Measurements from ENCODE around the gene CHAF1B. TPM values are rescaled to one million over a fixed set of nuclear protein-coding genes. Genes with fewer than 3 reads are reported as not detected.
A peak's percentile ranks its signal among the peaks of the same experiment; 100 is the strongest.

The CHAF1B gene
- total and polyA plus RNA-seq, 2 donors (not counting 3 experiments of a cell fraction or from before 2014, with no cell fraction given), result 7.0 to 13.0 TPM

DNA sequence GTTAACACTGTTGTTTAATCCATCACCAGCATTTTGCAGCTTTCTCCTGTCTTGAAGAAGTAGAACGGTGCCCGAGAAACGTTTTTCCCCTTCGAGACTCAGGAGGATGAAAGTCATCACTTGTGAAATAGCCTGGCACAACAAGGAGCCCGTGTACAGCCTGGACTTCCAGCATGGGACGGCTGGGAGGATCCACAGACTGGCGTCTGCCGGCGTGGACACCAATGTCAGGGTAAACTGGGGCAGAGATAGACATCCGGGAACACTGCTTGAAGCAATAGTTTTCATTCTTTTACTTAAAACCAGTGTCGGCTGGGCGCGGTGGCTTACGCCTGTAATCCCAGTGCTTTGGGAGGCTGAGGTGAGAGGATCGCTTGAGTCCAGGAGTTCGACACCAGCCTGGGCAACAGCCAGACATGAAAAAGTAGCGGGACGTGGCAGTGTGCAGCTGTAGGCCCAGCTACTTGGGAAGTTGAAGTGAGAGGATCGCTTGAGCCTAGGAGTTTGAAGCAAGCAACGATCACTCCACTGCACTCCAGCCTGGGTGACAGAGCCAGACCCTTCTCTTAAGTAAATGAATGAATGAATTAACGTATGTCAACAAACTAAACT, 945 bp downstream of the CHAF1B start:
- Histone ChIP-seq H2AFZ (ENCODE audit: low read depth, low read length) (peak overlapping the region; percentile 74), H3K9me1 (replicated peaks; ENCODE audit: control insufficient read depth, extremely low read depth, insufficient read depth, low read length) (no peaks in the 10 kb centered on the region), H3K4me3 (replicated peaks in 1 of 3; ENCODE audit: insufficient read depth in 1 of 3, low read depth in 1 of 3, low read length in 3 of 3) (peak overlapping the region; percentile 69 to 91 (median 82)), H3K79me2 (ENCODE audit: control insufficient read depth, insufficient read depth, low read length) (peaks cover 2% of the 10 kb centered on the region), H3K36me3 (ENCODE audit: control insufficient read depth in 2 of 2, extremely low read depth in 1 of 2, insufficient read depth in 2 of 2, low read length in 2 of 2) (no peaks in the 10 kb centered on the region), H3K4me1 (ENCODE audit: control insufficient read depth, extremely low read depth, insufficient read depth, low read length) (peaks cover 7% of the 10 kb centered on the region), H3K27me3 (ENCODE audit: control insufficient read depth in 2 of 2, insufficient read depth in 2 of 2, low read length in 2 of 2) (no peaks in the 10 kb centered on the region), H3K9me3 (replicated peaks; ENCODE audit: control insufficient read depth, insufficient read depth, low read length) (no peaks in the 10 kb centered on the region), H3K27ac (ENCODE audit: insufficient read depth, low read depth, low read length) (no peak overlapping the region), H3K4me2 (ENCODE audit: insufficient read depth, low read length) (peak overlapping the region; percentile 71), H3K9ac (replicated peaks; ENCODE audit: extremely low read depth, insufficient read depth, low read length) (peak overlapping the region; percentile 76), H4K20me1 (replicated peaks; ENCODE audit: control insufficient read depth, extremely low read depth, insufficient read depth, low read length) (no peaks in the 10 kb centered on the region)
- BruUV-seq (replicated peaks), result TSS peak; percentile 34
- CTCF ChIA-PET, result interaction anchor here (1.0 to 1.1 kb wide), 2 partner anchors 16 to 19 kb away, joined by 3 to 5 read pairs; no protein-coding TSS in a partner anchor
- POLR2A ChIA-PET, result no interaction called here
- TF ChIP-seq MYC (IDR thresholded peaks at IDR 0.05; ENCODE audit: low read depth, low read length) (no peak), GATA2 (IDR thresholded peaks at IDR 0.05; ENCODE audit: insufficient read depth, insufficient read length, low read depth, low read length) (no peak), JUN (IDR thresholded peaks at IDR 0.05; ENCODE audit: borderline replicate concordance, insufficient read depth, insufficient read length, low read depth) (no peak)
- TF ChIP-seq, protein P1, sequence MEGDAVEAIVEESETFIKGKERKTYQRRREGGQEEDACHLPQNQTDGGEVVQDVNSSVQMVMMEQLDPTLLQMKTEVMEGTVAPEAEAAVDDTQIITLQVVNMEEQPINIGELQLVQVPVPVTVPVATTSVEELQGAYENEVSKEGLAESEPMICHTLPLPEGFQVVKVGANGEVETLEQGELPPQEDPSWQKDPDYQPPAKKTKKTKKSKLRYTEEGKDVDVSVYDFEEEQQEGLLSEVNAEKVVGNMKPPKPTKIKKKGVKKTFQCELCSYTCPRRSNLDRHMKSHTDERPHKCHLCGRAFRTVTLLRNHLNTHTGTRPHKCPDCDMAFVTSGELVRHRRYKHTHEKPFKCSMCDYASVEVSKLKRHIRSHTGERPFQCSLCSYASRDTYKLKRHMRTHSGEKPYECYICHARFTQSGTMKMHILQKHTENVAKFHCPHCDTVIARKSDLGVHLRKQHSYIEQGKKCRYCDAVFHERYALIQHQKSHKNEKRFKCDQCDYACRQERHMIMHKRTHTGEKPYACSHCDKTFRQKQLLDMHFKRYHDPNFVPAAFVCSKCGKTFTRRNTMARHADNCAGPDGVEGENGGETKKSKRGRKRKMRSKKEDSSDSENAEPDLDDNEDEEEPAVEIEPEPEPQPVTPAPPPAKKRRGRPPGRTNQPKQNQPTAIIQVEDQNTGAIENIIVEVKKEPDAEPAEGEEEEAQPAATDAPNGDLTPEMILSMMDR (IDR thresholded peaks at IDR 0.05; ENCODE audit: extremely low read depth in 1 of 2, insufficient read depth in 1 of 2, low read depth in 1 of 2, low read length in 2 of 2), result no peak
- TF ChIP-seq, protein P2, sequence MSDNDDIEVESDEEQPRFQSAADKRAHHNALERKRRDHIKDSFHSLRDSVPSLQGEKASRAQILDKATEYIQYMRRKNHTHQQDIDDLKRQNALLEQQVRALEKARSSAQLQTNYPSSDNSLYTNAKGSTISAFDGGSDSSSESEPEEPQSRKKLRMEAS (IDR thresholded peaks at IDR 0.05; ENCODE audit: insufficient read depth, insufficient read length), result no peak
- FAIRE-seq (no peak), DNase-seq (ENCODE audit: low read depth, low spot score) (peak; percentile 18)
- dilution Hi-C loops (cut with MboI; ENCODE audit: extremely low pct_ligation_motif_present, low sequenced_read_pairs), result no loop called here
- intact Hi-C loops (cut with micrococcal nuclease), result no loop called here
